KOPT-K1 (cell line): Measurements from ENCODE around the gene RIN3.

Experiments
- H3K27ac ChIP-seq: fragments of 200-600 bp; sonication (generic); 2 replicates; pipeline ENCODE4 v1.5.1; 2016; ENCODE audit warnings: antibody characterized with exemption, mild to moderate bottlenecking, low read depth, low read length; ENCODE audit not compliant: poor library complexity, severe bottlenecking
- H3K36me3 ChIP-seq: fragments of 200-600 bp; sonication (generic); 2 replicates; pipeline ENCODE4 v1.5.1; 2017; ENCODE audit warnings: antibody characterized with exemption, mild to moderate bottlenecking, low read length, moderate library complexity; ENCODE audit not compliant: insufficient read depth
- H3K9me3 ChIP-seq: fragments of 200-600 bp; sonication (generic); 2 replicates; pipeline ENCODE4 v1.5.1; 2017; ENCODE audit warnings: antibody characterized with exemption, low read length, mild to moderate bottlenecking; ENCODE audit not compliant: insufficient read depth, poor library complexity, severe bottlenecking

Gene RIN3

GRCh38 chr14:92607702-92608429 lies 94.3 kb downstream of the RIN3 start:
- H3K36me3 ChIP-seq = peaks cover 34% of the 10 kb centered on the region
- H3K27ac ChIP-seq = no peak overlapping the region
- peaks cover 36% of the 10 kb centered on the region for H3K9me3 ChIP-seq

GRCh38 chr14:92609955-92610354 lies 96.4 kb downstream of the RIN3 start:
- H3K9me3 ChIP-seq = peaks cover 36% of the 10 kb centered on the region
- no peak overlapping the region for H3K27ac ChIP-seq
- peaks cover 34% of the 10 kb centered on the region for H3K36me3 ChIP-seq

- H3K27ac ChIP-seq = no peak overlapping the region
- peaks cover 33% of the 10 kb centered on the region for H3K36me3 ChIP-seq
- H3K9me3 ChIP-seq = peaks cover 31% of the 10 kb centered on the region
Measured at GRCh38 chr14:92610849-92611271, 97.3 kb downstream of the RIN3 start.

GRCh38 chr14:92613008-92613658 lies 99.6 kb downstream of the RIN3 start:
- Histone ChIP-seq H3K36me3 (peaks cover 13% of the 10 kb centered on the region; the same call in 1 of the 2 replicates), H3K9me3 (peaks cover 13% of the 10 kb centered on the region), H3K27ac (no peak overlapping the region)

GRCh38 chr14:92613681-92614260 lies 100.2 kb downstream of the RIN3 start:
- Histone ChIP-seq H3K36me3 (peaks cover 13% of the 10 kb centered on the region; the same call in 1 of the 2 replicates), H3K9me3 (peaks cover 13% of the 10 kb centered on the region), H3K27ac (no peak overlapping the region)

- Histone ChIP-seq H3K9me3 (peaks cover 18% of the 10 kb centered on the region), H3K27ac (peak overlapping the region; percentile 81), H3K36me3 (peaks cover 23% of the 10 kb centered on the region)
Measured at GRCh38 chr14:92615451-92615850, 101.9 kb downstream of the RIN3 start.

- H3K27ac ChIP-seq = peak overlapping the region; percentile 81
- H3K9me3 ChIP-seq = peaks cover 15% of the 10 kb centered on the region
- H3K36me3 ChIP-seq = peaks cover 24% of the 10 kb centered on the region
Measured at GRCh38 chr14:92616178-92616577, 102.6 kb downstream of the RIN3 start.

GRCh38 chr14:92617581-92617980 lies 104.0 kb downstream of the RIN3 start:
- H3K36me3 ChIP-seq = peaks cover 28% of the 10 kb centered on the region
- no peak overlapping the region for H3K27ac ChIP-seq
- H3K9me3 ChIP-seq = peaks cover 19% of the 10 kb centered on the region

GRCh38 chr14:92619671-92620456 lies 106.3 kb downstream of the RIN3 start:
- H3K9me3 ChIP-seq = peaks cover 40% of the 10 kb centered on the region
- peaks cover 48% of the 10 kb centered on the region for H3K36me3 ChIP-seq
- no peak overlapping the region for H3K27ac ChIP-seq

GRCh38 chr14:92622311-92622710 lies 108.7 kb downstream of the RIN3 start:
- Histone ChIP-seq H3K36me3 (peaks cover 69% of the 10 kb centered on the region), H3K27ac (no peak overlapping the region), H3K9me3 (peaks cover 61% of the 10 kb centered on the region)

- H3K36me3 ChIP-seq = peaks cover 76% of the 10 kb centered on the region
- H3K9me3 ChIP-seq = peaks cover 70% of the 10 kb centered on the region
- H3K27ac ChIP-seq = no peak overlapping the region
Measured at GRCh38 chr14:92624764-92625163, 111.2 kb downstream of the RIN3 start.

- peaks cover 68% of the 10 kb centered on the region for H3K9me3 ChIP-seq
- H3K36me3 ChIP-seq = peaks cover 76% of the 10 kb centered on the region
- H3K27ac ChIP-seq = no peak overlapping the region
Measured at GRCh38 chr14:92625213-92625612, 111.6 kb downstream of the RIN3 start.

- Histone ChIP-seq H3K27ac (no peak overlapping the region), H3K36me3 (peaks cover 71% of the 10 kb centered on the region), H3K9me3 (peaks cover 65% of the 10 kb centered on the region)
Measured at GRCh38 chr14:92626041-92626440, 112.5 kb downstream of the RIN3 start.

GRCh38 chr14:92627707-92628215 lies 114.2 kb downstream of the RIN3 start:
- Histone ChIP-seq H3K9me3 (peaks cover 49% of the 10 kb centered on the region), H3K36me3 (peaks cover 54% of the 10 kb centered on the region), H3K27ac (no peak overlapping the region)

GRCh38 chr14:92628636-92629035 lies 115.1 kb downstream of the RIN3 start:
- no peak overlapping the region for H3K27ac ChIP-seq
- H3K36me3 ChIP-seq = peaks cover 45% of the 10 kb centered on the region
- peaks cover 40% of the 10 kb centered on the region for H3K9me3 ChIP-seq
